NCI-H510A treated with DMSO at 0.1 percent for 48 hours (cell line): ENCODE results near the gene MED4.

Source experiments
- DNase-seq: peaks from one replicate; lab custom pipeline; 2025; lab: John Stamatoyannopoulos, UW

MED4 gene, protein sequence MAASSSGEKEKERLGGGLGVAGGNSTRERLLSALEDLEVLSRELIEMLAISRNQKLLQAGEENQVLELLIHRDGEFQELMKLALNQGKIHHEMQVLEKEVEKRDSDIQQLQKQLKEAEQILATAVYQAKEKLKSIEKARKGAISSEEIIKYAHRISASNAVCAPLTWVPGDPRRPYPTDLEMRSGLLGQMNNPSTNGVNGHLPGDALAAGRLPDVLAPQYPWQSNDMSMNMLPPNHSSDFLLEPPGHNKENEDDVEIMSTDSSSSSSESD

DNA sequence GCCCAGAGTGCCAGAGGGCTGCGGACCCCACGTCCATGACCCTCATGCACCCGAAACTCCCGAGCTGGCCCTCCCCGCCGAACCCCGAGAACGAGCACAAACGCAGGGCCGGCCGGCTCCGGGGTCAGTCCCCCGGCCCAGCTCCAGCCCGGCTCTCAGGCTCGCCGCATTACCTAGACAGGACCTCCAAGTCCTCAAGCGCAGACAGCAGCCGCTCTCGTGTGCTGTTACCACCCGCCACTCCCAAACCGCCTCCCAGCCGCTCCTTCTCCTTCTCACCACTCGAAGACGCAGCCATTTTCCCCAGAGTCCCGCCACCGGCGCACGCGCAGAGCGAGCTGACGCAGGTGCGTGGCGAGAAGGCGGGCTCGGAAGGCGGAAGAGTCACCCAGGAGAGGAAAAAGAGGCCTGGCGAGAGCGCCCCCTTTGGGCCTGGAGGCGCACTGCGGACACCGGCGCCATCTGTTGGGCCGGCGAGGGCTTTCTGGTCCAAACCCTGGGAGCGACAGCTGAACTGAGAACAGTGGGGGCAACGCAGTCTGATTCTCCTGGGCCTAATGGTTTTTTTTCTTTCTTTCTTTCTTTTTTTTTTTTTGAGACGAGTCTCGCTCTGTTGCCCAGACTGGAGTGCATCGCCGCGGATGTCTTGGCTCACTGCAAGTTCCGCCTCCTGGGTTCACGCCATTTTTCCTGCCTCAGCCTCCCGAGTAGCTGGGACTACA is at the start of gene MED4:
MED4 (minus strand) TSS at position 324 of the 722 bp plus-strand sequence; CDS start at position 298, 26 bp downstream.
- DNase-seq = peak; percentile 40

DNA sequence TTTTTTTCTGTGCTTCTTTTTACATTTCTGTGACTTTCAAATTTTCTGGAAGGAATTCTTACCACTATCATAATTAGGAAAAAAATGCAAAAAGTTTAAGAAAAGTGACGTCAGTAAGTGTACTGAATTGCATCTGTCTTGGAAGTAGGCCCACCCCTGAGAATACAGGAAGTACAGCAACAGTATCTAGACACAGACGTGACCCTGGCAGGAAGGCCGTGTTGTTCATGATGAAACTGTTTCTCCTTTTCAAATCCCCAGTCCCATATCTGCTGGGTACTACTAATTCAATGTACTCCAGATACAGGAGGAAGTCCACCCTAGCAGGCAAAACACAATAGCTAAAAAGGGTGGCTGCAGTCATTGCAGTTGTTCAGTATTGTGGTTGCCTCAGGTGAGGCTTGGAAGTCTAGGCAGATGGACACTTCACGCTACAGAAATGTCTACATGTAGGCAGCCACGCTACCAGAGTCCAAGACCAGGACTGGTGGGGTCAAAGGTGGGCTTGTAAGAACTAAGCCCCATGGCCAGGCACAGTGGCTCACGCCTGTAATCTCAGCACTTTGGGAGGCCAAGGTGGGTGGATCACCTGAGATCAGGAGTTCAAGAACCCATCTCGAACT is 49.6 kb upstream of the MED4 start:
- DNase-seq = no peak

DNA sequence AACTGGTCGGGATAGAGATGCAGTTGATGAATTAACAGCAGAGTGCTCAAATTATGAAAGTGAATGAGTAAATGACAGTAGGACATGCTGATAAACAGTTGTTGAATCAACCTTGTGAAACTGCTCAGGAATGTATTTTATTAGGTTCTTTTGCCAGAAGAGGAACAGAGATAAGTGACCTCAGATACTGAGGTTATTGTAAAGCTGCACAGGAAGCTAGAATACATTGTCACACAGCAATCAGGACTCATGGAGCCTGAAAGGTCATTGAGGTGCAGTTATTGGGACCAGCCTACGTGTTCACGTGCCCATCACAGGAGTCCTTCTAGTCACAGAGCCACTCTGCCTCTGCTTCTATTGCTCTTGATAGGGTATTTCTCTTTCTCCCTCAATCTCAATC is 47.5 kb upstream of the MED4 start:
- DNase-seq = no peak

DNA sequence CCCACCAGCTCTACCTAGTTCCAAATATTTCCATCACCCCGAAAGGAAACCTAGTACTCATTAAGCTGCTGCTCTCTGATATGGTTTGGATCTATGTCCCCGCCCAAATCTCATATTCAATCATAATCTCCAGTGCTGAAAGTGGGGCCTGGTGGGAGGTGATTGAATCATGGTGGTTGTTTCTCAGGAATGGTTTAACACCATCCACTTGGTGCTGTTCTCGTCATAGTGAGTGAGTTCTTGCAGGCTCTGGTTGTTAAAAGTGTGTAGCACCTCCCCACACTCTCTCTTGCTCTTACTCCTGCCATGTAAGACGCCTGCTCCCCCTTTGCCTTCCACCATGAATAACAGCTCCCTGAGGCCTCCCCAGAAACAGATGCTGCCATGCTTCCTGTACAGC is 43.4 kb upstream of the MED4 start:
- DNase-seq = no peak

DNA sequence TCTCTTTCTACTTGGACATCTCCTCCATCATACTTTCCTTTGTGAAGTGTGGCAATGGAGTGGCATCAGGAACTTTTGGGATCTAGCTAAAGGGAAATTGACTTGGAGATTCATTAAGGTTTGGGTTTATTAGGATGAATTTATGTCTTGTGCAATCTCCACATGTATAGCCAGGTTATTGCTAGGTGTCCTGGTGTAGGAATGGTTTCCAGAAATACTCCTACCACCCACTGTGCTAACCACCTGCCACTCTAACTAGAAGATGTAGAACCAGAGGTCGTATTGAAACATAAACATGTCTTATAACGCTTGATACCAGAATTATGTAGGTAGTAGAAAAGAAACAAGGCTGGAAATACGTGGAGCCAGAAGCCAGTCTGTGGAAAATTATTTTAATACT is 38.1 kb upstream of the MED4 start:
- DNase-seq = no peak

DNA sequence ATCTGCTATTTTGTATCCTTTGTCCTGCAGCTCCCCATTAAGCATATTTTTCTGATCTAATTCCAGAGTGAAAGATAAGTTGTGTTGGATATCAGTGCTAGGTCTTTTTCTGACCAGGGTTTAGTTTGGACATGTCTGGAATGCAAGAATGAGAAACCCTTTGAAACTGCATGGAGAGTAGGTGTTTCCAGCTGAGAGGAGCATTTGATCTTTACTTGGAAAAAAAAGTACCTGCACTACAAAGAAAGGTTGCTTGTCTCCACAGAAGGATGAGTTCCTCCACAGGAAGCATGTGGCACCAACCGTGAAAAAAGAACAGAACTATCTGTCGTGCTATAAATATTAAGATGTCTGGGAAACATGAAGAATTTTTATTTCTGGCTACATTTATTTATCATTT is 36.6 kb upstream of the MED4 start:
- DNase-seq = no peak

DNA sequence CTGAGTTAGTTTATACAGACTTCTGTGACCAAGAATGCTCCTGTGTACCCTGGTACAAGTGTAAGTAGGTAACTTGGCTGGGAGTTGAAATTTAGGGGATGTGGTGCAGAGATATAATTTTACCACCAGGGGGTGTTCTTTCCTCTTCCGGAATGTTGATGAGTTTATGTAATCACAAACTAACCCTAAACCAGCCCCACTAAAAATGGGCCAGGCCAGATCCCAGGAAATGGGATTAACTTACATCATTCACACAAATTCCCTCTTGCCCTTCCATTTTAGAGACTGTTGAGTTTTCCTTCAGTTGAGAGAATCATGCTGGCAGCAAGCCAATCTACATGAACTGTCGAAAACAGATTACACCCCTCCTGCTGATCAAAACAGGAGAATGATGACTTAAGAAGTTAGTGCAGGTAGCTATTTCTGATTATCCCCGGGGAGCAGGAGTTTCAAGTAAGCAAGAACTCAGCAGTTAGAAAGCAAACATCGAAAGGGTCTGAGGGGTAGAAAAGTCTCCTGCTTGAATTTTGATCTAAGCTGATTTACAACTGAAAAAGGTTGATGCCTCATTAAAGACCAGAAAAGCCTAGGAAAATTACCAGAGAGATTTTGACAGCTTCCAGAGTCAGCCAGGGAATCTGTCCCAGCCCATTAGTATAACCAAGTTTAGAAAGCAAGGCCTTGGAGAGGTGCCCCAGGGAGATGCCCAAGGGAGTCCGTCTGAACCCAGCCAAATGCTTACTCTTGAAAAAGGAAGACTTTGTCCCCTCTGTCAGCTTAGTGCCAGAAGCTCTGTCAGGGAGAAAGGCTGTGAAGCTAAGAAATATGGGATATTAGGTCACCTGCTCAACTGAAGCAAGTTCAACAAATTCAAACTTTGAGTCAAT is 32.3 kb upstream of the MED4 start:
- peak; percentile 2 for DNase-seq

DNA sequence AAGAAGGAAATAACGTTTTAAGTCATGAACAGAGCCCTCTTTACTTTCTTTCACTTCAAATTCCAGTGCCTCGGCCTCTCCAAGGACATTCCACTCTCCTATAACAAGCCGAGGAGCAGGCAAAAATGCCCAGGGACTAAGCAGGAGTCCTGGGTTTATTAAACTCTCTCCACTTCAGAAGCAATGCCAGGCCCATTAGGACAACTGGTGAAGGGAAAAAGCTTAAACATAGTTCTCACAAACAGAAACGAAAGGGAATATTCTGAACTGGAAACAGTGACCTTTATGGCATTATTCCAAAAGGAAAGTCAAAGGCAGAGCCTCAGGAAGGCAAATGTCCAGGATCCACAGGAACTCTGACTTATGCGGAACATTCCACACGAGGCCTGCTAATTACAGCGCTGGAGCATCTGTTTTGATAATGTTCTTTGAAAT is 30.9 kb upstream of the MED4 start:
- no peak for DNase-seq

DNA sequence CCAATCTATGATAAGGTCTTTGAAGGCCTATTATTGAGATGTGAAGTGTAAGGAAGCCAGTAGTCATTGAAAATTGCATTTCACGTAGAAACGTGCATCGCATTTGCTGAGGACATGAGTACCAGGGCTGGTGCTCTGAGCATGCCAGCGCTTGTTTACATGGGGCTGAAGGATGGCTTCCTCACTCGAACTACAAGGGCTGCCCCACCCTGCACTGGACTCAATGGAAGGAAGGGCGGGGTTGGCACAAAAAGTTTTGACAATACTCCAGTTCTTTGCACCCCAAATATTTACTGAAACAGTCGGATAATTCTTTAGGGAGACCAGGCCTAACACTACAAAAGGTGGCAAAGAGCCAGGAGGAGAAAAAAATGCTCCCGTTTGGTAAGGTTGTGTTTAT is 28.9 kb upstream of the MED4 start:
- no peak for DNase-seq

DNA sequence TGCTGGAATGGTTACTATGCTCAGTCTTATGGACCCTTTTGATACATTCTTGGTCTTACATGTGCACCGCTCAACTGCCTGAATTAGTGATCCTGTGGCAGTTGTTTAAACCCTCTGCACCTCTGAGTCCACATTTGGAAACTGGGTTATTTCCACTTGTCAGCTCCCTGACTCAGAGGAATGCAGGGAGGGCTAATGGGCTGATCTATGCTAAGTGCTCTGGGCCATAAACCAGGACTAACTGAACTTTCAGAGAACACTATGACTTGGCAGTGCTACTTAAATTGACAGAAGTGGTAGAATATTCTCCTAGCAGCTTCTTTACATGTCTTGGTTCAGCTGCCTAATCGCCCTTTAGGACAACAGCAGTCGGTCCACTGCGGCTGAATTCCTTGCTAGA is 26.8 kb upstream of the MED4 start:
- DNase-seq = no peak

DNA sequence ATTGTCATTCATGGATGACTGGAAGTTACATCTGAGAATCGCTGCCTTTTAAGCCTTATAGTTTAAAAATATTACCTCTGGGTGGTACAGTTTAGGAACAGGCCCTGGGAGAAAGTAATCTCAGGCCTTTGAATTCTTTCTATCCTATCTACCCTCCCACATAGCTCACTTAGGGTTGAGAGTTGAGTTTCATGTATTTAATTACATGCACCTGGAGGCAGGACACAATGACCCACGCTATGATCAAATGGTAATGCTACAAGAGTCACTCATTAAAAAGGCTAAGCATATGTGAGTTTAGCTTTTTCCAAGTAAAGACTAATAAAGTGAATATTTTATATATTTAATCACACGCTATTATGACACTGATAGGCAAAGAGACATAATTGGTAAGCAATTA is 25.3 kb upstream of the MED4 start:
- no peak for DNase-seq

DNA sequence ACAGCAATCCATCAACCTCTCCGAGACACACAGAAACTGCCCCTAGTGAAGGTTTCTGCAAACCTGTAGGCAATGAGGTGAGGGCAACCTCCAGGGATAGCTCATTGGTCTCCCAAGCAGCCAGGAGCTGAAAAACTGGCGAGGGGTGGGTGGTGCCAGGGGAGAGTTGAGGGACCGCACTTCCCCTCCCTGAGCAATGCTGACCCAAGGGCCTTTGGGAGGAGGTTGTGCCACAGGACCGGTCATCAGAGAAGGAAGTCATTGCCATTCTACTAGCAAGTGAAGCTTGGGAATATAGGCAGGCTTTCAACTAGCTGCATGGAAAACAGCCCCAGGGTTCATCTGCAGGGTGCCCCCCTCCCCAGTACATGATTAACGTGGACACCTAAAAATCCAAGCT is 23.1 kb upstream of the MED4 start:
- DNase-seq = no peak

DNA sequence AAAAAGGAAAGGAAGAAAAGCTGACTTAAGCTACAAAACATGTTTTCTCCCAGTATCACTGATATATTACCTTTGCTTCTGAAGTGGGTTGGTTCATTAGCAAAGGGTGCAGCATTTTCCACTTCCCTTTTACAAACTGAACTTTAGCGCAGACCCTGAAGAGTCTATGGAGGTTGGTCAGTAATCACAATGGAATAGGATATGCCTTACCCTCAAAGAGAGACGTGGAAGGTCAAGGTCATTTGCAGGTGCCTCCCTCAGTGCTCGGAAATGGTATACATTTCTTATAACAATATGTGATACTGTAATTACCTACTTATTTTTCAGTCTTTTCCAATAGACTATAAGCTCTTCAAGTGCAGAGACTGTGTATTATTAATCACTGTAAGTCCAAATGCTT is 21.9 kb upstream of the MED4 start:
- DNase-seq = no peak

DNA sequence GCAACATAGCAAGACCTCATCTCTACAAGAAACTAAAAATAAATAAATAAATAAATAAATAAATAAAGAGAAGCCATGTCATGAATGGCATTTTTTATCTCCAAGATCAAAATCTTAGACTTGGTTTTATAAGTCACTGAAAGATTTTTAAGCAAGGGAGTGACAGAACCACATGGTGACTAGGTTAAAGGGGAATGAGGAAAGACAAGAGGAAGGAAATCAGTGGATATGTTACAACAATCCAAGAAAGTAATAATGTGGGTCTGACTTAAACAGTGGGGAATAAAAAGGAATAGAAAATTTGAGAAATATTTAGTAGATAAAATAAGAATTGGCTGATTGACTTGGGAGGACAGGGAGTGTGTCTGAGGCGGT is 18.8 kb upstream of the MED4 start:
- no peak for DNase-seq

DNA sequence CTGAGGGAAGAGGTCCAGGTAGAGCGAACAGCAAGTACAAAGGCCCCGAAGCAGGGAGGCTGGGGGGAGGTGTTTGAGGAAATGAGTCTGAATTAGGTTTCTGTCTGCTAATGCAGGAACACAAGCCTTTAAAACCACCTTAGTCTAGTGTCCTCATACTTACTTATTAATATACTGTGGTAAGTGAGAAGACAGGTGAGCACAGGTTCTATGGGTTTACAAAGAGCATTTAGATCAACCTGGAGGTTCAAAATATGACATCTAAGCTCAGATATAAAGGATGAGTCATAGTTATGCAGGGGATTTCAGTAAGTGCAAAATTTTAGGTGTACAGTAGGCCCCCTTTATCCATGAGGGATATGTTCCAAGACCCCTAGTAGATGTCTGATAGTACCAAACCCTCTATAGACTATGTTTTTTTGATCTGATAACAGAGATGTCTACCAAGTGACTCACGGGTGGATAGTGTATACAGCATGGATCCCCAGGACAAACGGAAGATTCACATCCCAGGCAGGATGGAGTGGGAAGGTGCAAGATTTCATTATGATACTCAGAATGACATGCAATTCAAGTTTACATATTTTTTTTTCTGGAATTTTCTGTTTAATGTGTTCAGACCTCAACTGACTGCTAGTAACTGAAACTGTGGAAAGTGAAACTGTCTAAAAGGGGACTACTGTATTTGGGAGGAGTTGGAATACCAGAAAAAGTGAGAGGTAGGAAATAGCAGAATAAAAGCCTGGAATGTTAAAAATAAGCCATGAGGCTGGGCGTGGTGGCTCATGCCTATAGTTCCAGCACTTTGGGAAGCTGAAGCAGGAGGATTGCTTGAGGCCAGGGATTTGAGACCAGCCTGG is 18.2 kb upstream of the MED4 start:
- DNase-seq = no peak

DNA sequence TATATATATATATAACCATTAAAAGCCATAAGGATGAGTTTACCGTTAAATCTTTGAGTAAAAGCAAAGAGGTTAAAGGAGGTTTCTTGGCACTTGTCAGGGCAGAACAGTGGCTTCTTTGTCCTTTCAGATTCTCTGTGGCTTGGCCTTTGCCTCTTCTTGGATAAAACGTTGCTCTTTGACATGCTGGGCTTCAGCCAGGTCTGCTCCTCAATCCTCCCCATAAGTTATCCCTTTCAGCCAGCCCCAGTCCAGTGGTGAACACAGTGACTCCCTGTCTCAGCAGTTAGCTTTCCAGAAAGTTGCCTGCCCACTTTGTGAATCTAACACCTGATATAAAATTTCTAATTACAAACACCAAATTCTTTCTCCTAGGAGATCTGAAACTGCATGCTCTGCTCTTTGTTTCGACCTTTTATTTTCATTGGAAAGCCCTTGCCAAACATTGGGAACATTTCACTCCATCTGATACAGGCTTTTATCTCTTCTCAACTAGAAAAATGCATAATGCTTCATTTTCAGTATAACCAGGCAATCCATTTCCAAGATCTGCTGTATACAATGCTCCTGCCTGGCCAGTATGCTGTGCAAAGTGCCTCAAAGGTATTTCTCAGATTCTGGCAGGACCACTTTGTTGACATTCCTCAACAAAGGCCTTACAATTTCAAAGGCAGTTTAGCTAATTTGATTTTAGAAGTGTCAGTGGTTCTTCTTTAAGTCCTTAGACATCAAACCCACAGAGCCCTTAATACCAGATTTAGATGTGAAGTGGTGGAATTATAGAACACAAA is 16.2 kb upstream of the MED4 start:
- no peak for DNase-seq

DNA sequence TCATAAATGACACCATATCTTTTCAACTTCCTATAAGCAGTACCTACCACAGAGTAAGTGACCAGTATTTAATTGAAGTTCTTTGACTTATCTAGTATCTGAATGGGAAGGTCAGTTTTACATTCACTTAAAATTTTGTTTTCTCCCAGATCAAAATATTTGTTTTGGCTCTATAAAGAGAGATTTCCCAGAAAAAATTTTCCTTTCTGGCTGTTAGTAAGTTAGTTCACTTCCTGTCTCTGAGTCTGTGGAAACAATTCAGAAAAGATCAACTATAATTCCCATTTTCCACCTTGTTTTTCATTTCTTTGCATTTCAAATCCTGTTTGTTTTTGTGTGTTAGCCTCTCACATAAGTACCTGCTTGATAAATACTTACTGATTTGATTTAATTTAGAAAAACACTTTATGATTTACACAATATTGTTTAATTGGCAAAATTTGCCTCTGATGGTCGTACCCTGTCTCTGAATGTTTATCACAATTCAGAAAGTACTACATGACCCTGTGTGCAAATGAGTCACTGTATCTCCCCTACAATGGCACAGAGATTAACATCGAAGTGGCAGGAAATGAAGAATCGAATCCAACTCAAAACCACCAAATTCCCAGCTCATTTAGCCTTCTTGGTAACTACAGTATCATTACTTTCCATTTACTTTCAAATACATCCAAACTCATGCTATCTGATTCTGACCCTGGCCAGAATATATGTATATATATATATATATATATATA is 15.4 kb upstream of the MED4 start:
- DNase-seq = no peak

DNA sequence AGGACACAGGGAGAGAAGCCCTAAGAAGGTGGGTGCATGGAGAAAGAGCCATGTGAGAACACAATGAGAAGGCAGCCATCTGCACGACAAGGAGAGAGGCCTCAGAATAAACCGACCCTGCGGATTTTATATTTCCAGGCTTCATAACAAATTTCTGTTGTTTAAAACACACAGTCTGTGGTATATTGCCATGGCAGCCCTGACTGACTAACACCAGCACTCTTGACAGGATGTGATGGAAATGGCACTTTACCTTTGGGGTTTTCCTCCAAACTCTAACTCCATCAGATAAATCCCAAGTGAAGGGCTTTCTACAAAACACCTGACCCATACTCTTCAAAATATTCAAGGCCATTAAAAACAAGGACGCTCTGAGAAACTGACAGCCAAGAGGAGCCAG is 13.2 kb upstream of the MED4 start:
- DNase-seq = no peak

DNA sequence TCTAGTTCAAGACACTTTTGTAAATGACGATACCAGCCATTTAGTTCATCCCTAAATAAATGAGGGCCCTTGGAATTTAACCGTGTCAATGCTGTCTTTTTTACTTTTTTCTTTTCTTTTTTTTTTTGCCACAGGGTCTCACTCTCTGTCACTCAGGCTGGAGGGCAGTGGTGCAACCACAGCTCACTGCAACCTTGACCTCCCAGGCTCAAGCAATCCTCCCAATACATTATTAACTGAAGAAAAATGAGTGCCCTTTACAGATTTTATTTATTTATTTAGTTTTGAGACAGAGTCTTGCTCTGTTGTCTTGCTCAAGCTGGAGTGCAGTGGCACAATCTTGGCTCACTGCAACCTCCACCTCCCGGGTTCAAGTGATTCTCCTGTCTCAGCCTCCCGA is 2.9 kb upstream of the MED4 start:
- DNase-seq = no peak

DNA sequence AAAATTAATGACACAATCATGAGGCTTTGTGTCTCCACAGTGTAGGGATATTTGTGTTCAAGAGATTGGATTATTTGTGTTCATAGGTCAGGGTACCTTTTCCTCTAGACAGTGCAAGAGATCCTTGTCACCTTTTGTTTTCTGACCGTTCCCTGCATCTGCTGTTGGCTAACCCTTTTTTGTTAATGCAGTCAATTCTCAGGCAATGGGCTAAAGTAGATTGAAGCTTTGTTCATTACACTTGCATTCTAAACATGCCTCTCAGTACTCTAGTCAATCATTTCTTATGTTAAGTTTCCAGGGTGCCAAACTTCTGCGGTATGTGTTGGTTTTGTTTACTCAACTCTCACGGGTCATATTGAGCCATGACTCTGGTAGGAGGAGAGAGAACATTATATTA is 1.8 kb upstream of the MED4 start:
- no peak for DNase-seq
